NCI-H1436 (cell line): ENCODE data around the gene CIBAR2.

ENCODE experiments used
- DNase-seq: peaks from one replicate; lab custom pipeline; 2025; lab: John Stamatoyannopoulos, UW

The CIBAR2 gene

GRCh38 chr16:85103114-85104079 lies 8.9 kb downstream of the CIBAR2 start:
- no peak for DNase-seq

GRCh38 chr16:85101956-85102630 lies 10.2 kb downstream of the CIBAR2 start:
- no peak for DNase-seq

GRCh38 chr16:85100265-85100664 lies 12.0 kb downstream of the CIBAR2 start:
- no peak for DNase-seq

- no peak for DNase-seq
Observed at GRCh38 chr16:85098565-85098964, 13.7 kb downstream of the CIBAR2 start.

- DNase-seq, result no peak
Observed at GRCh38 chr16:85096921-85097320, 15.4 kb downstream of the CIBAR2 start.

- no peak for DNase-seq
Observed at GRCh38 chr16:85094812-85095211, 17.5 kb downstream of the CIBAR2 start.

- DNase-seq, result no peak
Observed at GRCh38 chr16:85094176-85094805, 18.0 kb downstream of the CIBAR2 start.

GRCh38 chr16:85093705-85094104 lies 18.6 kb downstream of the CIBAR2 start:
- DNase-seq, result no peak

GRCh38 chr16:85092851-85093250 lies 19.4 kb downstream of the CIBAR2 start:
- no peak for DNase-seq

- DNase-seq, result no peak
Observed at GRCh38 chr16:85092309-85092708, 20.0 kb downstream of the CIBAR2 start.

GRCh38 chr16:85091522-85091910 lies 20.8 kb downstream of the CIBAR2 start:
- DNase-seq, result no peak

- DNase-seq, result no peak
Observed at GRCh38 chr16:85090873-85091521, 21.3 kb downstream of the CIBAR2 start.

GRCh38 chr16:85090181-85090580 lies 22.1 kb downstream of the CIBAR2 start:
- DNase-seq, result no peak

GRCh38 chr16:85089525-85089924 lies 22.7 kb downstream of the CIBAR2 start:
- no peak for DNase-seq

GRCh38 chr16:85088570-85089199 lies 23.6 kb downstream of the CIBAR2 start:
- DNase-seq, result no peak

- no peak for DNase-seq
Observed at GRCh38 chr16:85087899-85088569, 24.2 kb downstream of the CIBAR2 start.

GRCh38 chr16:85086347-85087291 lies 25.7 kb downstream of the CIBAR2 start:
- peak; percentile 65 for DNase-seq

GRCh38 chr16:85085721-85086120 lies 26.6 kb downstream of the CIBAR2 start:
- no peak for DNase-seq

- no peak for DNase-seq
Observed at GRCh38 chr16:85084841-85085510, 27.3 kb downstream of the CIBAR2 start.
